ENCODE data around the gene FBRSL1.

GRCh38 chr12:132467511-132467910 lies 22.4 kb upstream of the FBRSL1 start:
- TF ChIP-seq POLR2A (IDR thresholded peaks at IDR 0.05), result no peak
- no peak for TF ChIP-seq CTCF (IDR thresholded peaks at IDR 0.05 in 8 of 11, conservative IDR thresholded peaks at IDR 0.05 in 3 of 11)
